NOMO-1 (cell line): ENCODE data around the gene CTPS1.

Experiments
- DNase-seq, 2 experiments: peaks; one replicate each; lab custom pipeline; 2025; ENCODE audit not compliant: unreplicated experiment in 2 of 2; lab: John Stamatoyannopoulos, UW

Gene CTPS1

GRCh38 chr1:40965531-40965930, 14.0 kb upstream of the CTPS1 start:
- no peak for DNase-seq

DNA sequence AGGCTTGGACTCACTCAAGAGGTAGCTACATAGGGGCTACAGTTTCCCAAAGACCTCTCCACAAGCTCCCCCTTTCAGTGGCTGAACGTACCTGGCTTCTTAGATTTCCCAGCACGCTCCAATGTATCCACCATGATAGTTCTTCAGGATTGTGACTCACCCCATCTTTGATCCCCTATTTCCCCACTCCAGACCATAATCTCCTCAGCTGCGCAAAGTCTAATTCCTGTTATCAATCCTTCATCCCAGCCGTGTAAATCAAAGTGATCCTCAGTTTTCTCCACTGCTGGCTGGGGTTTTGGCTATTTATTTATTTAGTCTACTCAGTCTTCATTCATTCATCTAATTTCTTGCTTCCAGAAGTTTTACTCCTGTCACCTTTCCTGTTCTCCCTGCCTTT, 13.1 kb upstream of the CTPS1 start:
- no peak for DNase-seq

- no peak for DNase-seq
Observed at GRCh38 chr1:40969445-40969844, 10.1 kb upstream of the CTPS1 start.

DNA sequence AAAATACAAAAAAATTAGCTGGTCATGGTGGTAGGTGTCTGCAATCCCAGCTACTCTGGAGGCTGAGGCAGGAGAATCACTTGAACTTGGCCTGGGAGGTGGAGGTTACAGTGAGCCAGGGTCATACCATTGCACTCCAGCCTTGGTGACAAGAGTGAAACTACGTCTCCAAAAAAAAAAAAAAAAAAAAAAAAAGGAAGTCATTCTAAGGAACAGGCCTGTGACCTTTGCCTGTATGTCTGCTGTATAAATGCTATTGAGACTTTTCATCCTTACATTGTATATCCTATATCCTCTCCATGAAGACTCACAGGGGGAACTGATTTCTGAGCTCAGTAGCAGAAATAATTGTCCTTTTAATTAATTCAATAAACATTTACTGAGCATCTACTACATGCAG, 7.5 kb upstream of the CTPS1 start:
- DNase-seq = peak in 1 of 2 experiments; percentile 44

DNA sequence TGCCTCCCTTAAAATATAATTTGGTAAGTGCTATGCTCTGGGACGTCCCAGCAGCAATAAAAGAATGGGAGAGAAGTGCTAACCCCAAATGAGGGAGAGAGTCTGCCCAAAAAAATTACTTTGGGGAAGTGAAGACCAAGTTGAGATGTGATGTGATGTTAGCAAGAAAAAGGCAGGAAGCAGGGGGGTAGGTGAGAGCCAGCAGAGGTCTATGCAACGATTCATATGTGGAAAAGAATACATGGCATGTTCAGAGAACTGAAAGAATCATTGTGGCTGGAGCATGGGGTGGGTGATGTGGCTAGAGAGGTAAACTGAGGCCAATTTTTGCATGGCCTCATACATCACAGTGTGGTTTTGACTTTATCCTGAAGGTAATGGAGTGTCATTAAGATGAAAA, 5.6 kb upstream of the CTPS1 start:
- DNase-seq = peak; percentile 7 to 28

DNA sequence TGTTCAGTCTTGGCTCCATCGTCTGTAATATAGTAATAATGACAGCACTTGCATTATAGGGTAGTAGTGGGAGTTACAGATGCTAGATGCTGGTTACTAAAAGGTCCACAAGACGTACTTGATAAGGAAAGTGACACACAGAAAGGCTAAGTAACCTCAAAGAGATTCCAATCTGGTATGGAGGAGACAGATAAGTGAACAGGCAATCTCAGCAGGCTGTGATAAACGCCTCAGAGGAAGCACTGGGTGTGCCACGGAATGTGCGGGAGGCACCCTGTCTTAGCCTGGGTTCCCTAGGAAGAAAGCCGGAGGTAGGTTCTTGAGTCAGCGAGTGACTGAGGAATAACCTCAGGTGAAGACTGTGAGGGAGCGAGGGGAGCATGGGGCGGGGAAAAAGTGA, 4.6 kb upstream of the CTPS1 start:
- DNase-seq = no peak

DNA sequence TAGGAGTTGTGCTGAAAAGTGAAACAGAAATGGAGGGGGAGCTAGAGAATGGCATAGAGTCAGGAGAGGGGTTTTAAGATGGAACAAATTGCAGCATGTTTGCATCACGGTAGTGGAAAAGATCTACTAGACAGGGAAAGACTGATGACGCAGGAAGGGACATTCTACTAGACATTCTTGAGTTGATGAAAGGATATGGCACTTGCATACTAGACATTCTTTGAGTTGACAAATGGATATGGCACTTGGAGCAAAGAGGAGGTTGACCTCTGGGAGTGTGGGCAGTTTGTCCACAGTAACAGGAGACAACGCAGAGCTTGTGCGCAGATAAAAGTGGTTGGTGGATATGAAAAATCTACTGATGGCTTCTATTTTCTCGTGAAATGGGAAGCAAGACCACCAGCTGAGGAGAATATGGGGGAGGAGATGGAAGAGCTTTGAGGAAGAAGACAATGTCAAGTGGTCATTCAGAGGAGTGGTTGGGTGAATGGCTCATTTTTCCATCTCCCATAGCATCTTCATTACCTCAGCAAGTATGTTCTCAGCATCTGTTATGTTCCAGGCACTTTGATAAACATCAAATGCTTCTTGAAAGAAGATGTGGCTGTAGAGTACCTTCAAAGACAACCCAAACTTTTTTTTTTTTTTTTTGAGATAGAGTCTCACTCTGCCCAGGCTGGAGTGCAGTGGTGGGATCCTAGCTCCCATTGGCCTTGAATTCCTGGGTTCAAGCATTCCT, 2.4 kb upstream of the CTPS1 start:
- DNase-seq = no peak

GRCh38 chr1:40977716-40978115, 1.8 kb upstream of the CTPS1 start:
- DNase-seq = no peak

DNA sequence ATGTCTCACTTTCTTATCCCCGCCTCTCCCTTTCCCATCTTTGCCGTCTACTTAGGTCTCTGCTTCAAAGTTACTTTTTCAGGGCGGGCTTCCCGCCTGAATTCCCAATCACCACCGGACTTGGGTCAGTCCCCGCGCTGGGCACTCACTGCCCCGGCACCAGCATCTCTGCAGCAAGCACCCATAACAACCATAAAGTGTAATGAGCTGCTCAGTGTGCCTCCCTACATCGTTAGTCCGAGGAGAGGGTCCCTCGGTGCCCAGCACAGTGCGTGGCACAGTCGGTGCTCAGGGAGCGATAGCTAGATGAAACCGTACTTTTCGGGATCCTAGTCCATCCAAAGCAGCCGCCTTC, 633 bp upstream of the CTPS1 start:
- DNase-seq = no peak

DNA sequence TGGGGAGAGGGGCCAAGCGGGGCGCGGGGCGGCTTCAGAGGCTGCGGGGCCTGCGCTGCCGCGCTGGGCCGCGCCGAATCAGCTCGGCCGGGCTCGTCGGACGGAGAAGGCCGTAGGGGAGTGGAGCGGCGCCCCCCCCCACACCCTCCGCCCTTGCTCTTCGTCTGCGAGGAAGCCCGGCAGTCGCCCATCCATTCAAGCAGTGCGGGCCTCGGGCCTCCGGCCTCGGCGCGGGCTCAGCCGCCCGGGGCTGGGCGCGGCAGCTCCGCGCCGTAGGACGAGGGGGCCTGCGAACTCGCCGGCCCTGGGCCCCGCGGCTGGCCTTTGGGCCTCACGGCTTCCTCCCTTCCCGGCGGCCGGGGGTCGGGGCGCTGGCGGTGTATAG, 564 bp downstream of the CTPS1 start:
- DNase-seq = no peak

GRCh38 chr1:40980453-40981121, 1.1 kb downstream of the CTPS1 start:
- peak; percentile 19 to 26 for DNase-seq

DNA sequence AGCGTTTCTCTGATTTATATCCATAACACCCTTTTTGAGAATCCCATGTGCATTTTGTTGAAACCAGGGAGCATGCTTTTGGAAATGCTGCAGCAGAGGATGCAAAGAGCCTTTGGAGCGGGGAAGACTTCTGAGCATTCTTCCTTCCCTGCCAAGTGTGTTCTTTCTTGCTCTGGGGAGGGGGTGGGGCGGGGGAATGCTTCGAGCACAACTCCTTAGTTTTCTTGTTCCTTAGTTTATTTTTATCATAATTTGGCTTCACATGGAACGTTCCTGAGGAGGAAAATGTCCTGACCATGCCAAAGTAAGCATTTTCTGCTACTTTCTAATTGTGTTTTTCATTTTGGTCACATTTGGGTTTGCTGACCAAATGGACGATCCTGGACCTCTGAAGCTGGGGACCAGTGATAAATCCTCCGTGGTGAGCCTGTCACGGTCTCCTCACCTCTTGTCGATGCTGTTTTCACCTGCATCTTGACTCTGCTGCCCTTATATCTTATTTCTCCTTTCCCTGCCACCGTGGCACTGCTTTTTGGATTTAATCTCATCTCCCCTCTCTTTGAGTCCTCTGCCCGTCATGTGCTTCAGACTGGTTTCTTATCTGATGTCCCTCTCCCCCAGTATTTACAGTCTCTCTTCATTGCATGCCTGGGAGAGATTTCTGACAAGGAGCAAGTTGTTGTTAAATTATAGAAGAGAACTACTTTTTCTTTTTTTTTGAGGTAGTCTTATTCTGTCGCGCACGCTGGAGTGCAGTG, 2.4 kb downstream of the CTPS1 start:
- DNase-seq = no peak

- DNase-seq = no peak
Observed at GRCh38 chr1:40982721-40983120, 3.2 kb downstream of the CTPS1 start.

DNA sequence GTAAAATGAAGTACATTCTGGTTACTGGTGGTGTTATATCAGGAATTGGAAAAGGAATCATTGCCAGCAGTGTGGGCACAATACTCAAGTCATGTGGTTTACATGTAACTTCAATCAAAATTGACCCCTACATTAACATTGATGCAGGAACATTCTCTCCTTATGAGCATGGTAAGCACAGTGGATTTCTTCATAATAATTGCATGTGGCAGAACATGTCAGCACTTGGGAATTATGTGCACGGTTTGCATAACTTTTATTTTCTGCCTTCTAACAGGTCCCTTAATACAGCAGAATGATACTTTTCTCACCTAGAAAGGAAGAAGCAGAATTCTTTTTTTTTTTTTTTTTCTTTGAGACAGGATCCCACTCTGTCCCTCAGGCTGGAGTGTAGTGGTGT, 3.8 kb downstream of the CTPS1 start:
- DNase-seq = no peak

DNA sequence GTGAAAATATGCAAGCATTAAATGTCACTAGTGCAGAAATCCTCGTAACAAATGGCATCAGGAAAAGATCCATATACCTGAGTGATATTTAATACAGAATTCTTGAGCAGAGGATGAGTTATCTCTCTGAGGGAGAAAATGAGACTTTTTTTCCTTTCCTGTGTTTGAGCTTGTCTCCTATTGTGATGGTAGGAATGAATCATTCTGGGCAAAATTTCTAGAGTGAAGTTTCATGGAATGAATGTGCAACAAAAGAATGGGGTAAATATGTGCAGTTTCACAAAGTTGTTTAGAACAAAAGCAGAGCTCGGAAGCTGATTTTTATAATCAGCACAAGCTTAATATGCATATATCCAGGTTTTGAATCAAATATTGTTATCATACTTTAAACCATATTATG, 4.6 kb downstream of the CTPS1 start:
- DNase-seq = no peak

- no peak for DNase-seq
Observed at GRCh38 chr1:40984531-40984930, 5.0 kb downstream of the CTPS1 start.

DNA sequence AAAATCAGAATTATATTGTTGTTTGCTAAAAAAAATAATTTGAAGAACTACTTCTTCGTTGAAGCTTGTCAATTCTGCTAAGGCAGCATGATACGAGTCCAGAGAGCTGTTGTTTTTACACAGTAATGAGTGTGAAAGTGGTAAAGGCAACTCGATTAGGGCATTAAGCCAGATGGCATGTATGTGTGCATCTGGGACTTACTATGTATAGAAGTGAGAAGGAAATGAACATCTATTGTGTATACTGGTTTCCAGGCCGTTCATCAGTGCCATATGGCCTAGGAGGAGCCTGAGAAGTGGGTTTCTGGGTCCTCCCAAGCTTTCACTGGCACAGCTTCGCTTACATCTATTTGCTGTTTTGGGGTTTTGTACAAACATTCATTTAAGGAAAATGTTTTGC, 5.7 kb downstream of the CTPS1 start:
- DNase-seq = no peak

- DNase-seq = no peak
Observed at GRCh38 chr1:40985875-40986274, 6.4 kb downstream of the CTPS1 start.

DNA sequence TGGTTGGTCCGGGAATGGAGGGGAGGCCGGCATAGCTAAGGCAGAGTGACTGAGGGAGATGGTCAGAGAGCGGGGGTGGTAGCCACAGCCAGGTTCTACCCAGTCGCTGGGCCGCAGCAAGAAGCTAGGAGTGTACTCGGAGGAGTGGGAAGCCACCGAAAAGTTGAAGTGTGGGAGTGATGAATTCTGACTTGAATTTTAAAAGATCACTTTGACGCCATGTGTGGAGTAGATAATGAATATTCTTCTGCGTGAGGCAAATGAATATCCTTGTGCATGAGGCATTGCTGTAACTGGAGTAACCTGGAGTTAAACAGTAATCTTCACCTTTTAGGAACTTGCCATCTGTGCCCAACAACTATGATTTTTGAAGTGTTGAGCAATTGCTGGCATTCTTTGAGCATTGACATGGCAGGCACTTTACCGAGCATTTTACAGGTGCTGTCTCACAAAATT, 6.9 kb downstream of the CTPS1 start:
- DNase-seq = no peak

- no peak for DNase-seq
Observed at GRCh38 chr1:40986956-40987355, 7.5 kb downstream of the CTPS1 start.

DNA sequence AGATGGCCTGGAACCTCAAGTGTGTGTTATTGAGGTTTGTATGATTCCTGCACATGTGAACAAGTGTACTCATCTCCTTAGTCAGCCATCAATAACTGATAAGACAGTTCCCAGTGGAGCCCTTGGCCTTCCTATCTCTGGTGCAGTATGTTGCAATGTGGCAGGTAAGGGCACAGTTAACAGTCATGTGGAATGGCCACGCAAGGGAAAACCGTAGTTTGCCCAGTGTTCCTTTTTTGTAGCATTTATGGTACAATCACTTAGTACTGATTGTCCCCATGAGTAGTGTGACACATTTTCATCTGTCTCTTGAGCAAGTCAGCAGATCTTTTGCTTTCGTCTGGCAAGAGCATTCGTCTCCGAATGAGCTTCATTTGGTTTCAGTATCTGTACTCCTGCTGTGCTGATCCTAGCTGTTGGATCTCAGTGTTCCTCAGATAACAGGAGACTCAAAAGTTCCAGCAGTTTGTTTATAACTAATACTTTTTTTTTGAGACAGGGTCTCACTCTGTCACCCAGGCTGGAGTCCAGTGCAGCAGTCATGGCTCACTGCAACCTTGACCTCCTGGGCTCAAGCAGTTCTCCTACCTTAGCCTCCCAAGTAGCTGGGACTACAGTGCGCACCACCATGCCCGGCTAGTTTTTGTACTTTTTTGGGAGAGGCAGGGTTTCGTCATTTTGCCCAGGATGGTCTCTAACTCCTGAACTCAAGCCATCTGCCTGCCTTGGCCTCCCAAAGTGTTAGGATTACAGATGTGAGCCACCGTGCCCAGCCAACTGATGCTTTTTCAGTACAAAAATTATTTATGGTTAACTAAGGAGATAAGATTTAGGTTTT, 8.2 kb downstream of the CTPS1 start:
- DNase-seq = no peak
